EL (cell line): Measurements from ENCODE around the gene TMEM209.
"Not testable (repeated sequence)": the region's sequence is repeated elsewhere in the genome, so short reads cannot be mapped to it uniquely, and the experiment has no call there.

Experiments
- DNase-seq: peaks from one replicate; pipeline ENCODE4 v3.0.0-alpha.2; 2016

TMEM209 gene

GRCh38 chr7:130216750-130217149, 11.5 kb upstream of the TMEM209 start:
- no peak for DNase-seq

GRCh38 chr7:130216025-130216424, 10.8 kb upstream of the TMEM209 start:
- DNase-seq, result no peak

- DNase-seq, result no peak
Measured at GRCh38 chr7:130213828-130214227, 8.6 kb upstream of the TMEM209 start.

GRCh38 chr7:130210181-130210935, 5.2 kb upstream of the TMEM209 start:
- DNase-seq, result peak; percentile 67

GRCh38 chr7:130208516-130208915, 3.3 kb upstream of the TMEM209 start:
- no peak for DNase-seq

- peak; percentile 55 for DNase-seq
Measured at GRCh38 chr7:130207642-130208041, 2.4 kb upstream of the TMEM209 start, which contains the start of gene SSMEM1. TSS of gene SSMEM1 (plus strand) at chr7:130207860. CDS start at chr7:130207911, 51 bp downstream.

- DNase-seq, result no peak
Measured at GRCh38 chr7:130207033-130207432, 1.8 kb upstream of the TMEM209 start.

GRCh38 chr7:130201796-130202195, 3.4 kb downstream of the TMEM209 start:
- DNase-seq, result no peak

GRCh38 chr7:130197094-130197493, 8.1 kb downstream of the TMEM209 start:
- DNase-seq, result no peak

- DNase-seq, result no peak
Measured at GRCh38 chr7:130196476-130196875, 8.7 kb downstream of the TMEM209 start.

GRCh38 chr7:130195396-130195795, 9.8 kb downstream of the TMEM209 start:
- DNase-seq, result no peak

- no peak for DNase-seq
Measured at GRCh38 chr7:130191791-130192190, 13.4 kb downstream of the TMEM209 start.

- peak; percentile 60 for DNase-seq
Measured at GRCh38 chr7:130189343-130189742, 15.9 kb downstream of the TMEM209 start.

GRCh38 chr7:130187360-130187759, 17.8 kb downstream of the TMEM209 start:
- no peak for DNase-seq

GRCh38 chr7:130184349-130184748, 20.9 kb downstream of the TMEM209 start:
- not testable (repeated sequence) for DNase-seq

GRCh38 chr7:130182990-130183389, 22.2 kb downstream of the TMEM209 start:
- no peak for DNase-seq

GRCh38 chr7:130181263-130181605, 24.0 kb downstream of the TMEM209 start:
- no peak for DNase-seq

- peak; percentile 40 for DNase-seq
Measured at GRCh38 chr7:130180571-130181262, 24.5 kb downstream of the TMEM209 start.

GRCh38 chr7:130179631-130180030, 25.6 kb downstream of the TMEM209 start:
- no peak for DNase-seq

- no peak for DNase-seq
Measured at GRCh38 chr7:130178251-130178650, 27.0 kb downstream of the TMEM209 start.

- no peak for DNase-seq
Measured at GRCh38 chr7:130174237-130174959, 30.8 kb downstream of the TMEM209 start.

- no peak for DNase-seq
Measured at GRCh38 chr7:130162196-130162595, 43.0 kb downstream of the TMEM209 start.

- DNase-seq, result no peak
Measured at GRCh38 chr7:130160455-130160854, 44.8 kb downstream of the TMEM209 start.

- DNase-seq, result no peak
Measured at GRCh38 chr7:130160023-130160422, 45.2 kb downstream of the TMEM209 start.
